Ishikawa (cell line): ENCODE results near the gene RPGR.

Source experiments
- CEBPB ChIP-seq: IDR thresholded peaks from 2 replicates; pipeline ENCODE4 v1.6.1; 2012
- CREB1 ChIP-seq: IDR thresholded peaks from 2 replicates; pipeline ENCODE4 v1.6.1; 2012; ENCODE audit warnings: low read depth
- EGR1 ChIP-seq: IDR thresholded peaks from 2 replicates; pipeline ENCODE4 v1.6.1; 2012
- EP300 ChIP-seq: IDR thresholded peaks from 2 replicates; pipeline ENCODE4 v1.6.1; 2012; ENCODE audit warnings: borderline replicate concordance
- FOXM1 ChIP-seq: IDR thresholded peaks from 2 replicates; pipeline ENCODE4 v1.6.1; 2012; ENCODE audit warnings: low read depth, borderline replicate concordance
- MAX ChIP-seq: IDR thresholded peaks from 2 replicates; pipeline ENCODE4 v1.6.1; 2012
- NFIC ChIP-seq: IDR thresholded peaks from 2 replicates; pipeline ENCODE4 v1.6.1; 2012
- RAD21 ChIP-seq: IDR thresholded peaks from 2 replicates; pipeline ENCODE4 v1.6.1; 2012; ENCODE audit warnings: low read depth
- REST ChIP-seq: IDR thresholded peaks from 2 replicates; pipeline ENCODE4 v1.6.1; 2012; ENCODE audit warnings: low read depth, mild to moderate bottlenecking
- TAF1 ChIP-seq: IDR thresholded peaks from 2 replicates; pipeline ENCODE4 v1.6.1; 2012; ENCODE audit warnings: low read depth, mild to moderate bottlenecking
- TCF12 ChIP-seq: IDR thresholded peaks from 2 replicates; pipeline ENCODE4 v1.6.1; 2012; ENCODE audit warnings: low read depth
- TEAD4 ChIP-seq: IDR thresholded peaks from 2 replicates; pipeline ENCODE4 v1.6.1; 2012
- USF1 ChIP-seq: IDR thresholded peaks from 2 replicates; pipeline ENCODE4 v1.6.1; 2012
- YY1 ChIP-seq: IDR thresholded peaks from 2 replicates; pipeline ENCODE4 v1.6.1; 2012; ENCODE audit warnings: low read depth
- ZBTB7A ChIP-seq: IDR thresholded peaks from 2 replicates; pipeline ENCODE4 v1.6.1; 2012; ENCODE audit warnings: low read depth

The RPGR gene

GRCh38 chrX:38327007-38327774 lies at the start of gene RPGR:
RPGR (minus strand) TSS chrX:38327509; CDS start chrX:38327367, 142 bp downstream.
- no peak for TF ChIP-seq USF1
- TF ChIP-seq RAD21 = peak; percentile 62; the same call in 1 of the 2 replicates
- no peak for TF ChIP-seq TCF12
- TF ChIP-seq TEAD4 = no peak
- 0 out of 2 replicates have a peak, but pooled peaks have one; percentile 6 for TF ChIP-seq TAF1

GRCh38 chrX:38376747-38377146 lies 49.4 kb upstream of the RPGR start:
- TF ChIP-seq CREB1 = no peak
- no peak for TF ChIP-seq MAX
- TF ChIP-seq REST = no peak
- no peak for TF ChIP-seq YY1

- TF ChIP-seq CEBPB (no peak), MAX (no peak), REST (no peak), YY1 (no peak), RAD21 (no peak; the same call in 1 of the 2 replicates)
Measured at GRCh38 chrX:38375891-38376290, 48.6 kb upstream of the RPGR start.

GRCh38 chrX:38374431-38374830 lies 47.1 kb upstream of the RPGR start:
- TF ChIP-seq REST (no peak), EGR1 (no peak)

- TF ChIP-seq EGR1 = no peak
- TF ChIP-seq MAX = no peak
- TF ChIP-seq FOXM1 = no peak
- TF ChIP-seq RAD21 = no peak
- TF ChIP-seq EP300 = no peak
Measured at GRCh38 chrX:38371641-38372040, 44.3 kb upstream of the RPGR start.

GRCh38 chrX:38368774-38369173 lies 41.5 kb upstream of the RPGR start:
- TF ChIP-seq TCF12 (no peak), EGR1 (no peak), RAD21 (no peak), CREB1 (no peak), YY1 (no peak), TAF1 (no peak), CEBPB (no peak), USF1 (no peak), MAX (no peak), REST (no peak), EP300 (no peak), ZBTB7A (no peak), TEAD4 (no peak), FOXM1 (no peak), NFIC (no peak)
